Stimulated activated CD4-positive, alpha-beta T cell treated with anti-CD3 and anti-CD28 coated beads, TNF-alpha, amount 100 ng/mL, for 24 hours (primary cell): ENCODE results near the gene TCF7L1.
"Not testable (repeated sequence)": the region's sequence is repeated elsewhere in the genome, so short reads cannot be mapped to it uniquely, and the experiment has no call there.

Experiments used
- DNase-seq, 3 experiments: peaks; one replicate each; pipeline ENCODE4 v3.0.0-alpha.2; 2020; ENCODE audit warnings: low read depth in 3 of 3

TCF7L1 gene

GRCh38 chr2:85286918-85287317, 153.7 kb downstream of the TCF7L1 start:
- DNase-seq = no peak

- DNase-seq = no peak
Observed at GRCh38 chr2:85287721-85288120, 154.5 kb downstream of the TCF7L1 start.

GRCh38 chr2:85288244-85288725, 155.1 kb downstream of the TCF7L1 start:
- no peak for DNase-seq

GRCh38 chr2:85291425-85292023, 158.3 kb downstream of the TCF7L1 start:
- no peak for DNase-seq

GRCh38 chr2:85302121-85302520, 168.9 kb downstream of the TCF7L1 start:
- DNase-seq = no peak

- no peak for DNase-seq
Observed at GRCh38 chr2:85303780-85304531, 170.8 kb downstream of the TCF7L1 start.

GRCh38 chr2:85307527-85307897, 174.3 kb downstream of the TCF7L1 start:
- no peak for DNase-seq

- DNase-seq = no peak
Observed at GRCh38 chr2:85308201-85308600, 175.0 kb downstream of the TCF7L1 start.

- DNase-seq = no peak
Observed at GRCh38 chr2:85308896-85309555, 175.8 kb downstream of the TCF7L1 start.

GRCh38 chr2:85309699-85310321, 176.6 kb downstream of the TCF7L1 start:
- DNase-seq = no peak

GRCh38 chr2:85310330-85310729, 177.1 kb downstream of the TCF7L1 start:
- no peak for DNase-seq

- DNase-seq = no peak
Observed at GRCh38 chr2:85312404-85312803, 179.2 kb downstream of the TCF7L1 start.

GRCh38 chr2:85314884-85315242, 181.7 kb downstream of the TCF7L1 start:
- no peak for DNase-seq

- not testable (repeated sequence) for DNase-seq
Observed at GRCh38 chr2:85315921-85316320, 182.7 kb downstream of the TCF7L1 start.

GRCh38 chr2:85318222-85319074, 185.3 kb downstream of the TCF7L1 start:
- DNase-seq = peak in 1 of 3 experiments; percentile 29

GRCh38 chr2:85319796-85320195, 186.6 kb downstream of the TCF7L1 start:
- DNase-seq = no peak

- DNase-seq = no peak
Observed at GRCh38 chr2:85323351-85323987, 190.3 kb downstream of the TCF7L1 start.

GRCh38 chr2:85323988-85324367, 190.8 kb downstream of the TCF7L1 start:
- not testable (repeated sequence) for DNase-seq

- DNase-seq = no peak
Observed at GRCh38 chr2:85324639-85325465, 191.7 kb downstream of the TCF7L1 start.

- DNase-seq = no peak
Observed at GRCh38 chr2:85325466-85325811, 192.2 kb downstream of the TCF7L1 start.
